Kidney epithelial cell (primary cell): ENCODE measurements around the gene AATK. TPM values are rescaled to one million over a fixed set of nuclear protein-coding genes. Genes with fewer than 3 reads are reported as not detected.

ENCODE experiments used
- DNase-seq: peaks from one replicate; pipeline ENCODE4 v3.0.0-alpha.2; 2010; ENCODE audit warnings: low read depth
- H3K27me3 ChIP-seq: 2 replicates; pipeline ENCODE4 v1.6.0; 2011; ENCODE audit warnings: low read length; ENCODE audit not compliant: control insufficient read depth, insufficient read depth
- H3K36me3 ChIP-seq: 2 replicates; pipeline ENCODE4 v1.5.1; 2011; ENCODE audit warnings: low read length; ENCODE audit not compliant: control insufficient read depth, insufficient read depth
- H3K4me3 ChIP-seq: 2 replicates; pipeline ENCODE4 v1.5.1; 2011; ENCODE audit warnings: low read depth, mild to moderate bottlenecking, control low read depth, low read length
- CTCF ChIP-seq: IDR thresholded peaks from 2 replicates; pipeline ENCODE4 v1.5.1; 2011; ENCODE audit warnings: mild to moderate bottlenecking, moderate library complexity, low read length, control low read depth, inconsistent platforms; ENCODE audit not compliant: insufficient read depth, poor library complexity, severe bottlenecking
- total RNA-seq: library from RNA; depleted of rRNA; stranded (reverse); fragments of >200 nt; gene quantifications from 2 replicates; pipeline ENCODE4 v1.2.3, GENCODE V29; 2015

Gene AATK
- total RNA-seq, 1 donor from 2014 or later = 0.33 TPM

- TF ChIP-seq CTCF = no peak
- Histone ChIP-seq H3K36me3 (no peaks in the 10 kb centered on the region), H3K27me3 (peaks cover 6% of the 10 kb centered on the region), H3K4me3 (no peak overlapping the region)
- no peak for DNase-seq
These were observed 21.6 kb downstream of the AATK start for GRCh38 chr17:81144423-81144781.

GRCh38 chr17:81143717-81144422 is 22.2 kb downstream of the AATK start:
- Histone ChIP-seq H3K4me3 (no peak overlapping the region), H3K27me3 (peaks cover 6% of the 10 kb centered on the region), H3K36me3 (no peaks in the 10 kb centered on the region)
- TF ChIP-seq CTCF = no peak
- no peak for DNase-seq

DNA sequence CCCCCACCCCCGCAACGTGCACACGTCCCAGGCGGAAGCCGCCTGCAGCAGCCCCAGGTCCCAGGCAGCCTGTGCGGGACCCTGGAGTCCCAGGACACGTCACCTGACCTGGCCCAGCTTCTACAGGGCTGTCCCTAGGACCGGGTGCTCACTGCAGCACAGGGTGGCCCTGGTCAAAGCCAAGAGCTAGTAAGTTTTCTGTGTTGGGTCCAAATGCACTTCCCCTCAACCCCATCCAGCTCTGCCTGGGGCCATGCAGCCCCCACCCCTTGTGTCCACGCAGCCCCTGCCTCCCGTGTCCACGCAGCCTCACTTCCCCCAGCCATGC is 22.9 kb downstream of the AATK start:
- no peak overlapping the region for H3K4me3 ChIP-seq
- H3K36me3 ChIP-seq = no peaks in the 10 kb centered on the region
- no peak for DNase-seq
- no peak for TF ChIP-seq CTCF
- peaks cover 6% of the 10 kb centered on the region for H3K27me3 ChIP-seq

DNA sequence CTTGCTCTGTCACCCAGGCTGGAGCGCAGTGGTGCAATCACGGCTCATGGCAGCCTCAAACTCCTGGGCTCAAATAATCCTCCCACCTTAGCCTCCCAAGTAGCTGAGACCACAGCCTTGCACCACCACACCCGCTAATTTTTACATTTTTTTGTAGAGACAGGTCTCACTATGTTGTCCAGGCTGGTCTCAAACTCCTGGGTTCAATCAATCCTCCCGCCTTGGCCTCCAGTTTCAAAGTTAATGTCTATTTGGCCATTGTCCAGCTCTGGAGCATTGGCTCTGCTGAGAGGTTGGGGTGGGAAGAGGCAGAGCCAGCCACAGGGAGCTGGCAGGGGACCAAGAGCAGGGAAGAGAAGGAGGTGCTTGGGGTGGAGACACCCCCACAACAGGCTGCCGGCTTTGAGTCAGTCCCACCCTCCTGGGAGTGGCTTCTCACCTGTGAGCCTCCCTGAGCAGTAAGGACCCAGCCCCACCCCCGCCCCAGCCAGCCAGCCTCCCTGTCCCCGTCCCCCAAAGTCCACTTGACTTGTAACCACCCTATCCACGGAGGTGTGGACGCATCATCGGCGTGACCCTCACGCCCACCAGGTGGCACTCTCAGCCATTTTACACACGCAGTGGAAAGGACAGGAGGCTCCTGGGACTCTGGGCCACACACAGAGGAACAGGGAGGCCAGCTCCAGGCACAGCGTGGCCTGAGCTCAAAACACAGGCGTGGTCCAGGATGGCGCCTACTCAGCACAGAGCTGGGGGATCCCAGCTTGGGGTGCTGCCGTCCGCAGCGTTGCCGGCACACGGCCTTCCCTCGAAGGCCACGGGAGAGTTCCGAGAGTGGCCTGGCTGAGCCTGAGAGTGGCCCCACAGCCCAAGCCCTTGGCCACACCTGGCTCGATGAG is 23.5 kb downstream of the AATK start:
- DNase-seq = peak; percentile 29
- no peaks in the 10 kb centered on the region for H3K36me3 ChIP-seq
- TF ChIP-seq CTCF = peak; percentile 81
- H3K4me3 ChIP-seq = no peak overlapping the region
- H3K27me3 ChIP-seq = peaks cover 6% of the 10 kb centered on the region

- H3K4me3 ChIP-seq = no peak overlapping the region
- H3K27me3 ChIP-seq = peaks cover 10% of the 10 kb centered on the region
- no peak for TF ChIP-seq CTCF
- no peak for DNase-seq
- no peaks in the 10 kb centered on the region for H3K36me3 ChIP-seq
These were observed 25.3 kb downstream of the AATK start for GRCh38 chr17:81140695-81141094.
